Natural killer cell (primary cell): ENCODE results near the gene PUSL1. TPM values are rescaled to one million over a fixed set of nuclear protein-coding genes. Genes with fewer than 3 reads are reported as not detected.

Experiments
- ATAC-seq, 3 donors: fragments of 150-1000 bp in 2 of 3; fragments of 200-7000 bp in 1 of 3; cut with Tn5 transposase; 1 replicate in 1 of 3; 2 replicates in 2 of 3; pipeline ENCODE4 v1.10.0; 2021; ENCODE audit warnings: mild to moderate bottlenecking in 2 of 3, moderate library complexity in 2 of 3
- DNase-seq, 2 donors: peaks; one replicate each; pipeline versions ENCODE4 v3.0.0 to v3.0.0-alpha.2; 2013 to 2021; ENCODE audit warnings: mixed read lengths in 1 of 2
- H3K27ac ChIP-seq: one replicate; pipeline ENCODE4 v1.5.1; 2013; ENCODE audit warnings: mild to moderate bottlenecking, low read length
- H3K27me3 ChIP-seq: one replicate; pipeline ENCODE4 v1.6.1; 2013; ENCODE audit warnings: low read length; ENCODE audit not compliant: control insufficient read depth, insufficient read depth
- H3K36me3 ChIP-seq: one replicate; pipeline ENCODE4 v1.6.1; 2013; ENCODE audit warnings: low read length; ENCODE audit not compliant: control insufficient read depth, insufficient read depth
- H3K4me1 ChIP-seq: one replicate; pipeline ENCODE4 v1.6.1; 2013; ENCODE audit warnings: low read length; ENCODE audit not compliant: control insufficient read depth, insufficient read depth
- H3K4me3 ChIP-seq: one replicate; pipeline ENCODE4 v1.5.1; 2013; ENCODE audit warnings: low read length
- H3K9me3 ChIP-seq: one replicate; pipeline ENCODE4 v1.6.1; 2013; ENCODE audit warnings: low read length; ENCODE audit not compliant: control insufficient read depth, insufficient read depth
- H3K27ac Mint-ChIP-seq, 2 donors: one replicate each; pipeline ENCODE4 v1.8.0; 2022; ENCODE audit warnings: mild to moderate bottlenecking in 2 of 2, mixed read lengths in 2 of 2, moderate library complexity in 1 of 2
- H3K27me3 Mint-ChIP-seq, 2 donors: one replicate each; pipeline ENCODE4 v1.8.0; 2022; ENCODE audit warnings: low read depth in 2 of 2, mixed read lengths in 2 of 2
- H3K36me3 Mint-ChIP-seq: one replicate; pipeline ENCODE4 v1.8.0; 2022; ENCODE audit warnings: mixed read lengths
- H3K4me1 Mint-ChIP-seq, 2 donors: one replicate each; pipeline ENCODE4 v1.8.0; 2022; ENCODE audit warnings: mixed read lengths in 2 of 2
- H3K4me3 Mint-ChIP-seq: one replicate; pipeline ENCODE4 v1.8.0; 2022; ENCODE audit warnings: mild to moderate bottlenecking, moderate library complexity, mixed read lengths
- H3K9me3 Mint-ChIP-seq, 2 donors: one replicate each; pipeline ENCODE4 v1.8.0; 2022; ENCODE audit warnings: mixed read lengths in 2 of 2
- WGBS: methylation state at CpG from one replicate; pipeline ENCODE4 v1.1.7; 2013; ENCODE audit warnings: missing lambda C conversion rate; ENCODE audit not compliant: insufficient coverage; 5-methylcytosine and 5-hydroxymethylcytosine counted together
- intact Hi-C: fragments of 100-400 bp; cut with micrococcal nuclease; formaldehyde crosslinking; loops from one replicate; pipeline ENCODE4 v1.14.2; 2022
- total RNA-seq, 4 donors: library from RNA; stranded (reverse); fragments of 120-200 nt in 1 of 4; gene quantifications; one replicate each; pipeline versions ENCODE4 v1.2.3 to v1.2.4, GENCODE V29; 2013 to 2022
- TF ChIP-seq, protein P1 (sequence below): fragments of 200-600 bp; IDR thresholded peaks from one replicate; pipeline ENCODE4 v1.8.0; 2022; ENCODE audit warnings: antibody characterized with exemption

The PUSL1 gene
- total RNA-seq, 3 donors from 2014 or later (not counting 1 experiment from before 2014, with no cell fraction given), result 11.1 to 13.0 (median 12.9) TPM

GRCh38 chr1:1304331-1305299 is 3.8 kb upstream of the PUSL1 start:
- TF ChIP-seq, protein P1, sequence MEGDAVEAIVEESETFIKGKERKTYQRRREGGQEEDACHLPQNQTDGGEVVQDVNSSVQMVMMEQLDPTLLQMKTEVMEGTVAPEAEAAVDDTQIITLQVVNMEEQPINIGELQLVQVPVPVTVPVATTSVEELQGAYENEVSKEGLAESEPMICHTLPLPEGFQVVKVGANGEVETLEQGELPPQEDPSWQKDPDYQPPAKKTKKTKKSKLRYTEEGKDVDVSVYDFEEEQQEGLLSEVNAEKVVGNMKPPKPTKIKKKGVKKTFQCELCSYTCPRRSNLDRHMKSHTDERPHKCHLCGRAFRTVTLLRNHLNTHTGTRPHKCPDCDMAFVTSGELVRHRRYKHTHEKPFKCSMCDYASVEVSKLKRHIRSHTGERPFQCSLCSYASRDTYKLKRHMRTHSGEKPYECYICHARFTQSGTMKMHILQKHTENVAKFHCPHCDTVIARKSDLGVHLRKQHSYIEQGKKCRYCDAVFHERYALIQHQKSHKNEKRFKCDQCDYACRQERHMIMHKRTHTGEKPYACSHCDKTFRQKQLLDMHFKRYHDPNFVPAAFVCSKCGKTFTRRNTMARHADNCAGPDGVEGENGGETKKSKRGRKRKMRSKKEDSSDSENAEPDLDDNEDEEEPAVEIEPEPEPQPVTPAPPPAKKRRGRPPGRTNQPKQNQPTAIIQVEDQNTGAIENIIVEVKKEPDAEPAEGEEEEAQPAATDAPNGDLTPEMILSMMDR, result no peak
- Mint-ChIP-seq H3K36me3 (no peaks in the 10 kb centered on the region), H3K27ac (no peak overlapping the region), H3K27me3 (no peaks in the 10 kb centered on the region), H3K4me1 (peaks cover 6 to 23% of the 10 kb centered on the region in 2 donors), H3K9me3 (no peaks in the 10 kb centered on the region), H3K4me3 (peak overlapping the region; percentile 49)
- 61% methylated on average over 29 of the region's 29 CpGs for WGBS
- no peaks in the 10 kb centered on the region for H3K27me3 ChIP-seq
- no peak for ATAC-seq
- no peak overlapping the region for H3K27ac ChIP-seq
- peaks cover 39% of the 10 kb centered on the region for H3K4me1 ChIP-seq
- no peaks in the 10 kb centered on the region for H3K36me3 ChIP-seq
- intact Hi-C loops, result loop anchor here (5.0 kb wide), 1 partner anchor 32 kb away; the partner anchor contains the start of gene UBE2J2
- H3K4me3 ChIP-seq, result no peak overlapping the region
- DNase-seq, result no peak
- no peaks in the 10 kb centered on the region for H3K9me3 ChIP-seq

GRCh38 chr1:1305300-1306069 is 2.9 kb upstream of the PUSL1 start:
- Mint-ChIP-seq H3K27me3 (no peaks in the 10 kb centered on the region), H3K36me3 (no peaks in the 10 kb centered on the region), H3K4me3 (peak overlapping the region; percentile 86), H3K27ac (peak overlapping the region; percentile 66 to 79), H3K9me3 (no peaks in the 10 kb centered on the region), H3K4me1 (peaks cover 6 to 26% of the 10 kb centered on the region in 2 donors)
- DNase-seq (peak; percentile 45 to 76), ATAC-seq (peak in 1 of 3 donors; percentile 21)
- TF ChIP-seq, protein P1, result no peak
- Histone ChIP-seq H3K4me3 (no peak overlapping the region), H3K9me3 (no peaks in the 10 kb centered on the region), H3K4me1 (peaks cover 47% of the 10 kb centered on the region), H3K27ac (no peak overlapping the region), H3K27me3 (no peaks in the 10 kb centered on the region), H3K36me3 (peaks cover 5% of the 10 kb centered on the region)
- WGBS, result 25% methylated on average over 25 of the region's 25 CpGs
- intact Hi-C loops, result loop anchor here (5.0 kb wide), 1 partner anchor 33 kb away; the partner anchor contains the start of gene UBE2J2

- intact Hi-C loops, result loop anchor here (5.0 kb wide), 1 partner anchor 34 kb away; the partner anchor contains the start of gene UBE2J2
- ATAC-seq (no peak), DNase-seq (peak in 1 of 2 donors; percentile 44)
- H3K27ac Mint-ChIP-seq, result peak overlapping the region; percentile 66 to 79
- H3K9me3 ChIP-seq, result no peaks in the 10 kb centered on the region
- H3K36me3 ChIP-seq, result peaks cover 5% of the 10 kb centered on the region
- TF ChIP-seq, protein P1, result no peak
- peaks cover 6 to 26% of the 10 kb centered on the region in 2 donors for H3K4me1 Mint-ChIP-seq
- no peak overlapping the region for H3K4me3 ChIP-seq
- no peak overlapping the region for H3K27ac ChIP-seq
- H3K4me3 Mint-ChIP-seq, result peak overlapping the region; percentile 86
- H3K36me3 Mint-ChIP-seq, result no peaks in the 10 kb centered on the region
- WGBS, result 48% methylated on average over 11 of the region's 11 CpGs
- no peaks in the 10 kb centered on the region for H3K9me3 Mint-ChIP-seq
- peaks cover 47% of the 10 kb centered on the region for H3K4me1 ChIP-seq
- H3K27me3 Mint-ChIP-seq, result no peaks in the 10 kb centered on the region
- no peaks in the 10 kb centered on the region for H3K27me3 ChIP-seq
These were observed 2.2 kb upstream of the PUSL1 start for GRCh38 chr1:1306070-1306660.
